ENCODE data around the gene MAP10. TPM values are rescaled to one million over a fixed set of nuclear protein-coding genes. Genes with fewer than 3 reads are reported as not detected.

Gene MAP10
- total and polyA plus RNA-seq, 2 donors (not counting 1 experiment from before 2014, with no cell fraction given) = 0.98 to 2.6 TPM

GRCh38 chr1:232767305-232768074 is 37.7 kb upstream of the MAP10 start:
- Histone ChIP-seq H3K9ac (ENCODE audit: insufficient read depth, low read length) (no peak overlapping the region), H2AFZ (ENCODE audit: low read length) (no peak overlapping the region), H3K79me2 (ENCODE audit: control insufficient read depth, insufficient read depth, low read length) (no peaks in the 10 kb centered on the region), H4K20me1 (ENCODE audit: control insufficient read depth, extremely low read depth, insufficient read depth, low read length) (no peaks in the 10 kb centered on the region), H3K4me3 (replicated peaks in 1 of 4; ENCODE audit: control extremely low read depth in 1 of 4, insufficient read depth in 1 of 4, low read depth in 3 of 4, low read length in 4 of 4) (no peak overlapping the region), H3K36me3 (ENCODE audit: control insufficient read depth, insufficient read depth, low read length) (no peaks in the 10 kb centered on the region), H3K9me3 (ENCODE audit: control insufficient read depth, insufficient read depth, low read depth, low read length) (no peaks in the 10 kb centered on the region), H3K27ac (ENCODE audit: insufficient read depth, low read length) (no peak overlapping the region), H3K27me3 (ENCODE audit: control insufficient read depth, insufficient read depth, low read length) (no peaks in the 10 kb centered on the region), H3K4me1 (ENCODE audit: control insufficient read depth, extremely low read depth, insufficient read depth, low read length) (no peaks in the 10 kb centered on the region), H3K4me2 (ENCODE audit: extremely low read depth, insufficient read depth, low read length) (no peak overlapping the region)
- DNase-seq (ENCODE audit: low read depth in 2 of 2) = peak; percentile 90
- TF ChIP-seq CTCF (conservative IDR thresholded peaks at IDR 0.05 in 1 of 2, IDR thresholded peaks at IDR 0.05 in 1 of 2; ENCODE audit: low read depth in 1 of 2, low read length in 2 of 2) (no peak), EZH2 (IDR thresholded peaks at IDR 0.05; ENCODE audit: low read length, missing control alignments) (no peak)

- no peak for DNase-seq (ENCODE audit: low read depth in 2 of 2)
- Histone ChIP-seq H3K27ac (ENCODE audit: insufficient read depth, low read length) (no peak overlapping the region), H3K4me2 (ENCODE audit: extremely low read depth, insufficient read depth, low read length) (no peak overlapping the region), H3K79me2 (ENCODE audit: control insufficient read depth, insufficient read depth, low read length) (no peaks in the 10 kb centered on the region), H2AFZ (ENCODE audit: low read length) (no peak overlapping the region), H3K27me3 (ENCODE audit: control insufficient read depth, insufficient read depth, low read length) (no peaks in the 10 kb centered on the region), H4K20me1 (ENCODE audit: control insufficient read depth, extremely low read depth, insufficient read depth, low read length) (no peaks in the 10 kb centered on the region), H3K4me3 (replicated peaks in 1 of 4; ENCODE audit: control extremely low read depth in 1 of 4, insufficient read depth in 1 of 4, low read depth in 3 of 4, low read length in 4 of 4) (no peak overlapping the region), H3K36me3 (ENCODE audit: control insufficient read depth, insufficient read depth, low read length) (no peaks in the 10 kb centered on the region), H3K9ac (ENCODE audit: insufficient read depth, low read length) (no peak overlapping the region), H3K4me1 (ENCODE audit: control insufficient read depth, extremely low read depth, insufficient read depth, low read length) (no peaks in the 10 kb centered on the region), H3K9me3 (ENCODE audit: control insufficient read depth, insufficient read depth, low read depth, low read length) (no peaks in the 10 kb centered on the region)
- TF ChIP-seq CTCF (conservative IDR thresholded peaks at IDR 0.05 in 1 of 2, IDR thresholded peaks at IDR 0.05 in 1 of 2; ENCODE audit: low read depth in 1 of 2, low read length in 2 of 2) (no peak), EZH2 (IDR thresholded peaks at IDR 0.05; ENCODE audit: low read length, missing control alignments) (no peak)
Measured at GRCh38 chr1:232768793-232769192, 36.4 kb upstream of the MAP10 start.

- Histone ChIP-seq H3K79me2 (ENCODE audit: control insufficient read depth, insufficient read depth, low read length) (no peaks in the 10 kb centered on the region), H3K4me3 (replicated peaks in 1 of 4; ENCODE audit: control extremely low read depth in 1 of 4, insufficient read depth in 1 of 4, low read depth in 3 of 4, low read length in 4 of 4) (no peak overlapping the region), H3K36me3 (ENCODE audit: control insufficient read depth, insufficient read depth, low read length) (no peaks in the 10 kb centered on the region), H4K20me1 (ENCODE audit: control insufficient read depth, extremely low read depth, insufficient read depth, low read length) (no peaks in the 10 kb centered on the region), H3K27me3 (ENCODE audit: control insufficient read depth, insufficient read depth, low read length) (no peaks in the 10 kb centered on the region), H3K9me3 (ENCODE audit: control insufficient read depth, insufficient read depth, low read depth, low read length) (no peaks in the 10 kb centered on the region), H3K27ac (ENCODE audit: insufficient read depth, low read length) (no peak overlapping the region), H2AFZ (ENCODE audit: low read length) (no peak overlapping the region), H3K4me2 (ENCODE audit: extremely low read depth, insufficient read depth, low read length) (no peak overlapping the region), H3K4me1 (ENCODE audit: control insufficient read depth, extremely low read depth, insufficient read depth, low read length) (no peaks in the 10 kb centered on the region), H3K9ac (ENCODE audit: insufficient read depth, low read length) (no peak overlapping the region)
- no peak for DNase-seq (ENCODE audit: low read depth in 2 of 2)
- TF ChIP-seq CTCF (conservative IDR thresholded peaks at IDR 0.05 in 1 of 2, IDR thresholded peaks at IDR 0.05 in 1 of 2; ENCODE audit: low read depth in 1 of 2, low read length in 2 of 2) = no peak
- TF ChIP-seq EZH2 (IDR thresholded peaks at IDR 0.05; ENCODE audit: low read length, missing control alignments) = no peak
Measured at GRCh38 chr1:232769733-232770132, 35.5 kb upstream of the MAP10 start.
